Amygdala (tissue), 56 donors: ENCODE measurements around the gene GADL1.

ENCODE experiments used
- DNase-seq, 56 donors: peaks; one replicate each; lab custom pipeline; 2025; lab: John Stamatoyannopoulos, UW

GADL1 gene

DNA sequence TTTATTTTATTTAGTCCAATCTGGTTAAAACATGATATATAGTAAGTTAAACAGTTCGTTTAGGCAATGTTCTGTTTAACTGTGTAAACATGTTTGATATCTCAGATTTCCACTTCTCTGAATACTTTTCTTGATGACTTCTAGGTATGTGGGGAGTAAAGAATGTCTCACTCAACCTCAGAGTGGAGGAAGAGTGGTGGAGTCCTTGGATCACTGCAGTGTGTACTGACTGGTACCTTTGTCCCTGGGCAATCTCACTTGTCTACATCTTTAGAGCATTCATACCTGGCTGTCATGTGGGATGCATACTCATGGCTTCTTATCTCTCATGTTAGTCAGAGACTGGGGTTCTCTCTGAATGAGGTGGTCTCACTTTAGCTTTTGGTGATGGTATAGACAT is 15.6 kb downstream of the GADL1 start:
- no peak for DNase-seq

DNA sequence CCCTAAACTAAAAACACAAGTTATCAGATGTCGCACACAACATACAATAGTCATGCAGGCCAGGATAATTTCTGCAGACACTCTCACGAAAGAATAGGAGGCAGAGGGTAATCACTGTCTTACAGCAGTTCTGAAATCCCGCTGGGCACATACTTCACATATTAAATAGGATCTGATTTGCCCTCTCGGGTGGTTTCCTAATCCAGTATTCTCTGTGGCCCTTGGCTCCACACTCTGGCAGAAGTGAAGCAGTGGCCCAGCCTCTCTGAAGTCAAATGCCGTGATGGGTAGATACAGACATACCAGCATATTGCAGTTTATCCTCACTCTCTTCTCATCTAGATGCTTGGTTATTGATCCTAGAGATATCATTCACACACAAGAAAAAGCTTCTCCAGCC is 19.0 kb downstream of the GADL1 start:
- no peak for DNase-seq

DNA sequence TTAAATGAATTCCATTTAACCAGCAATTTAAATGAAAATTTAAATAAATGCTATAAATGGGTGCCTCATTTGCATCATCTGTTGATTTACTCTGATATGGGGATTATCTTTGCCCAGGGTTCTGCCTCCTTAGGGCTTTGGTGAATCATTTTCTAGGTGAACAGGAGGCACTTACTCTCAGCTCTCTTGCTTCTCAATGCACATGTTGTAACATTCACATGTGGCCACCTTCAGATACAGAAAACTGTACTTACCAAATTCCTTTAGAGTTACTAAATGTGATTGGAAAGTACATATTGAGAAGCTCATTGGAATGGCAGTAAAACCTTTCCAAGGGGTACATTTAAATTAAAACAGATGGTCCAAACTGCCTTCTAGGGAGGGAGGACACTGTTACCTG is 20.8 kb downstream of the GADL1 start:
- no peak for DNase-seq

DNA sequence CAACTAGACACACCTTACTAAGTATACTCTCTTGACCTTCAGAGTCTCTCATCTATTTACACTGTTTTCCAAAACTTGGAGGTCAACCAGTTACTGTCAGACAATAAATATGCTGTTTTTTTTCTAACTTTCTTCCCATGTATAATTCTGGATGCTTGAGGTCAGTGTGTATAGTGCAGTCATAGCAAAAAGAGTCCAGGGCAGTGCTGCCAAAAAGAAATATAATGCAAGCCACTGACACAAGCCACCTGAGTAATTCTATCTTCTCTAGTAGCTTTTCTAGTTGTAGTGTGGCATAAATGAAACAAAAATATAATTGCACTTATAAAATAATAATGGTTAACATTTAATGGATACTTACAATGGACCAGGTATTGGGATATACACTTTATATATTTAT is 21.6 kb downstream of the GADL1 start:
- no peak for DNase-seq

DNA sequence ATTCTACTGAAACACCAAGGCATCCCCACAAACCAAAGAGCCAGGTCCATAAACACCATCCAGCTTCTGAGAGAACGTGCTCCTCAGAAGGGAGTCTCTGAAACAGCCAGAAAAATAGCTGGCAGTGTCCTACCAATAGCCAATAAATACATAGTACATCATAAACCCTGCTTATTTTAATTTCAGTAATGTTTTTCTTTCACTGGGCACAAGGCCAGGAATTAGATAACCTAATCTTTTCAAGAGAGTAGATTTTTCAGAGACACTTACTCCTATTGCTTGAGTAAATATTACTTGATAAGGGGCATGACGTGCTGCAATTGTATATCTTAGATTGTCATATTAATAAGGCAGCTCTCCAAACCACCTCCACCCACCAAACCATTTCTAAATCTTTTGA is 22.7 kb downstream of the GADL1 start:
- DNase-seq: no peak

DNA sequence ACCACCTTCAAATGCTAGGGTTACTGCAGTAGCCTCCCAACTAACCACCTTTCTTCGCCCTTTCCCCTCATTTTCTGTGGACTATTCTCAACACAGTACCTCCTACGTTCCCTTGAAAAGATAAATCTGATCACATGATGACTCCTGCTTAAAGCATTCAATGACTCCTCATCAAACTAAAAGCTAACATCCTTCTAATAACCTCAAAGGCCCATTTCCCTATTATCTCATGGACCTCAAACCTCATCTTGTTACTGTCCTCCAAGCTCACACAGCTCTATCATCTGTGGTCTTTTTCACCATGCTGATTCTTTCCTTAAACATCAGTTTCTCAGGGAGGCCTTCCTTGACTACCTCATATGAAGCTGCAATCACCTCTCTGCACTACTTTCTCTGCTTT is 29.6 kb downstream of the GADL1 start:
- no peak for DNase-seq

DNA sequence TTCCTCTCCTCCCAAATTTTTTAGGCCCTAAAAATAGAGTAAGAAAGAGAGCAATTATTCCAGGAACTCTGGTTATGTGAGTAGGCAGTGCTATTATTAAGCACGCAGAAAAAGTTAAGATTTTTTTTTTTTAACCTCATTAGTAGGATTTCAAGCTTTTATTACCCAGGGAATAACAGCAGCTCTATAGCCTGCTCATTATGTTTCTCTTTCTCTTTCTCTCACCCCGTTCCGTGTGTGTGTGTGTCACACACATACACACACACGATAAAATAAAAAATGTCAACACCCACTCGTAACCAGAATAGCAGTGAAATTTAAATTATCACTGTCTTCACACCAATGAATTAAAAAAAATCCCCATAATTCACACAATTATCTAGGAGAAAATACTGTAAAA is 30.3 kb downstream of the GADL1 start:
- DNase-seq: no peak

DNA sequence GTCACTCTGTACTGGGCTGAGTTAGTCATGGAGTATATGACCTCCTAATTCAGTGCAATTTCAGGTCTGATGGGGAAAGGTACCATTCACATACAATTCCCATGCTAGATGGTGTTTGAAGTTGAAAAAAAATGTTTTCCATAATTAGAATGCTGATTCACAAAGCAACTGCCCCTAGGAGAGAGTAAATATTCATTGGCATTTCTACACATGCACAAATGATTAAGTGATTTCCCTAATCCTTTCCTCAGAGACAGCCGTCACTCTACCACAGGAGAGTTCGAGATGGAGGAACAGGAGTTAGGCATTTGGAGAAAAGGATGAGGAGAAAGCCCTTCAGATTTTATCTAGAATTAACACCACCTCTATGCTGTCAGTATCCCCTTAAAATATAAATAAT is 32.5 kb downstream of the GADL1 start:
- no peak for DNase-seq

DNA sequence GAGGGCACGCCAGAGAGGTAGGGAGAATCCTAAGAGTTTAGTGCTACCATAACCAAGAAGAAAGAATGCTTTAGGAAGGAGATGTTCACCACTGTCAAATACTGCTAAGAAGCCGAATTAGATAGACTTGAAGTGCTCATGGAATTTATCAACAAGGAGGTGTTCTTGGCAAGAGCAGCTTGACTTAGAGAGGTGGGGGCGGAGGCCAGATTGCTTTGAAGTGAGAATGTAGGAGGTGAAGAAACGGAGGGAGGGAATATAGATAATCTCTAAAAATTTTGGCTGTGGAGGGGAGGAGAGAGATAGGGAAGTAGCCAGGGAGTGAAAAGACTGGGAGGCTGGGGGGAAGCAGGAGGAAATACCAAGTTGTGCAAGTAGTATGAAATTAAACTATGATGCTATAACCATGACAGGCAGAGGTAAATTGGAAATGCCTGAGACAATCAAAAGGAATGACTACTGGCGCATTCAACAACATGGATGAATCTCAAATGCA is 35.5 kb downstream of the GADL1 start:
- peak in 24 of 56 donors; percentile 0 to 71 (median 12) for DNase-seq

DNA sequence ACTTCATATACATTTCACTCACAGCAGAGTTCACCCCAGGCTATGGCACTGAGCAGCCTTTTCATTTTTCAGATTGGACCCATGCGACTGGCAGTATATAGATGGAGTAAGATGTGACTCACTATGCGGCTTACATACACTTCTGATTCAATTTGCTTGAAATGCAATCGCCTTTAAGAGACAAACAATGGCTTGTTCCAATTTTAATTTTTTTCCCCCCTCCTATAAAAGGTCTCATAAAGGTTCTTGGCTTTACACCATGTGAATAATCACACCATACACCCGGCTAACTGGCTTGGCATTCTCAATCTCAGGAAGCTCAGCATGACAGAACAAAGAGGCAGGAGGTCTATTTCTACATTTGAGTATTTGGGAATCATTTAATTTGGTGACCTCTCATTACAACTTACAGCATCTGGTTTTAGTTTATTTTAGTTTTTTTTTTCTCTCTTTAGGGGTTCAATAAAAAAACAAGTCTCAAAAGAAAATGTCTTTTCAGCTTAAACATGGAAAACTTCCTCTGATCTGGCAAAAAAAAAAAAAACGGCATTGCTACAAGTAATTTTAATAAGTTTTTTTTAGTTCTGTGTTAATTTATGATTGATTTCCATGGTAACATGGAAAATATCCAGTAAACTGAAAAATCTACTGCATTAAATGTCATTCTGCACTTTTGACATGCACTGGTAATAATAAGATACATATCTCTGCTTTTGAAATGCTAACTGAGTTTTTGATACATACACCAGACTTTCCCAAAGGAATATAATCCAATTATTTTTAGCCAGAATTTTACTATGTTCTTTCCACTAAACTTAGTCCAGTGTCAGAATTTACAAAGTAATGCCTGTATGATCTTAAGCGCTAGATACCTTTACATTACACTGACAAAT is 38.8 kb downstream of the GADL1 start:
- no peak for DNase-seq

DNA sequence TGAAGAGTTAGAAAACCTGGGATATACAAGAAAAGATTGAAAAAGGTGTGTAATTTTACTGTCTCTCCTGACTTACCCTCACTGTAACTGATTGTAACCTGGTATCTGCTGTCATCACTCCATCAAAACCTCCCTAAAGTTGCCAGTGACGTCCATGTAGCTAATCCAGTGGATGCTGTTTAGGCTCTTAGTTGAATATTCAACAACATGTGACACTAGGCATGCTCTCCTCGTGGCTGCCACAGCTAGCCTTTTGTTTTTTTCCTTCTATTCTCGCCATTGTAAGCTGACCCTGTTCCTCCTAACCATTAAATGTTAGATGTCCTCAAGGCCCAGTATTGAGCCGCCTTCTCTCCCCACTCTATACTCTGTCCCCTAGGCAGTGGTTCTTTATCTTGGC is 41.6 kb downstream of the GADL1 start:
- DNase-seq: no peak

DNA sequence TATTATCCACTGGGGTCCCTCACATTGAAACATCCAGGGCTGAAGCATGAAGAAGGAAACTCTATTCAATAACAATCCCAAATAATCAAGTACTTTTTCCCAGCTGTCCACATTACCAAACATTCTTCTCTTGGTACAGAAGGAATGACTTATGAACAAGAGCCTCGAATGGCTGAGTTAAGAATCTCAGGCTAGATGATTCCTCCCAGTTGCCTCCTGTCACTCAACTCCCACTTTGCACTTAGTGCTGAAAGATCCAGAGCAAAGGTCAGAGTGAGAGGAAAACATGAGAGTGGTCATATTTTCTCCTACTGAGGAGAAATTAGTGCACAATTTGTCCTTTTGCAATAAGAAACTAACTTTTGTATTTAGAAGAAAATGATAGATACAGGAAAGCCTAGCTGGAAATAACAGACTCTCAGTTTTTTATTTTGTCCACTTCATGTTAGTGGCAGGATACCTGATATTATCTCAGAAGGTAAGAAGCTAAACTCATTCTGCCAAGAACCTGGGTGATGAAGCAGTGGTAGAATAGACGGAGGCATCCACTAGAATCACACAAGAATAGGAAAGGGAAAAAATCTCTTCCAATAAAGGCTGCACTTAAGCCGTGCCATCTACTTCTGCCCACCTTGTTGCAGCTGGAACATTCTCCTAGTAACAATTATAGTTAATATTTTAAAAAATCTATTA is 46.2 kb downstream of the GADL1 start:
- no peak for DNase-seq

DNA sequence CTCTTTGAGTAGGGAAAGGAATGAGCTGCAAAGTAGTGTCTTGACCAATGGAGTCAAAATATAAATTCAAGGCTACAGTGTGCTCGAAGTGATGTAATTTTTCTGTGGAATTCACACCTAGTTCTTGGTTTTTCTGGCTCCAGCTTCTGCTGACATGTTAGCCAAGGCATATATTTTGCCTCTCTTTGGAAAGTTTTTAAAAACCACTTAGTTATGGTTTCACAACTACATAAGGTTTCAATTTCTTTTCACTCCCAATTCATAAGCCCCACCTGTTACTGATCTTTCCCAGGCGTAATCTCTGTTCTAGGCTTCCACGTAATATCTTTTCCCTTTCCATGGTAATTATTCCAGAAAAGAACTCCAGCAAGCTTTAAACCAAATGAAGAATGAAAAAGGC is 46.9 kb downstream of the GADL1 start:
- DNase-seq: no peak

DNA sequence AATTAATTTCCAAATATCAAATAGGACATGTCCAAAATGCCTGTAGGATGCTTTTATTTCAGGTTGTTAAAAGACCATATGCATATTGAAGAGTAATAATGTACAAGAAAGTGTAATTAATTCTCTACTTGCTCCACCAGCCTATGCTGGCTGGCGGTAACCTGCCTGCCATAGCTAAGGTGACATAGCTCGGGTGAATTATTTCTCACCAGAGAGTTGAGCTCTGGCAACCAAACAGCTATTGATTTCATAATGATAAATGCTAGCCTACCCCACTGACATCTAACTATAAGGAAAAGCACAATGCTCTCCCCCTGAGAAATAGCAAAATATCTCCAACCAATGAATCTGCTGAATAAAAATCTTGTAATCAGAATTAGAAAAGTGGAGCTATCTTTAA is 48.9 kb downstream of the GADL1 start:
- DNase-seq: no peak

DNA sequence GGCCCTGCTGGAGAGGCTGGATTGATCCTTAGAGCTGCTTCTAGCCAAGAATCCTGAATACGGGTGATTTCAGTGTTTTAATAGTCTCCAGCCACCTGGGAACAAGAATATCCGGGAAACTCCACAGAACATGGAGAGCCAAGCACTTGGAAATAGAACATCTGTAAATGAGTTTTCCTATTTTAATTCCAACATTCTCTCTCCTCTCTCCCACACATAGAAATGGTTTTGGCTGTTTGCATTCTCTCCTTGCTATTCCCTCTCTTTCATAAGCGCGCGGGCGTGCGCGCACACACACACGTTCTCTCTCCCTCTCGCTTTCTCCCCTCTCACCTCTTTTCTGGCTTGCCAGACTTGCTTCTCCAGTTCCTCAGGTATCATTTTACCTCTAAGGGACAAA is 50.6 kb downstream of the GADL1 start:
- peak in 2 of 56 donors; percentile 1 to 4 for DNase-seq

DNA sequence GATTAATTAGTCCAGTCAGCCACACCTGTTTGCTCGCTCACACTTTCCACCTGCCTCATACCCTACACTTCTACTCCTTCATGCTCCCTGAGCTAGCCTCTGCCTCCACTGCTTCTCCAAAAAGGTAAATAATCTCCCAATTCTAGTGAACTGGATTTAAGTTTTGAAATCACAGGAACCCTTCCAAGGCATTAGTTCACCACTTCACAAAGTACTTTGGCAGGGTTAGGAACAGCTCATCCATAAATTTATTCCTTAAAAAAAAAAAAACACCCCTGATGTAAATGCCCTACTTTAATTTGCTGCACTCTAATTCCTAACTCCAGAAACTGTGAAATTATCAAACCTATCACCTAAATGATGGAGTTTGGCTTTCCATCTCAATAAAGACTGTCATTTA is 58.3 kb downstream of the GADL1 start:
- no peak for DNase-seq

DNA sequence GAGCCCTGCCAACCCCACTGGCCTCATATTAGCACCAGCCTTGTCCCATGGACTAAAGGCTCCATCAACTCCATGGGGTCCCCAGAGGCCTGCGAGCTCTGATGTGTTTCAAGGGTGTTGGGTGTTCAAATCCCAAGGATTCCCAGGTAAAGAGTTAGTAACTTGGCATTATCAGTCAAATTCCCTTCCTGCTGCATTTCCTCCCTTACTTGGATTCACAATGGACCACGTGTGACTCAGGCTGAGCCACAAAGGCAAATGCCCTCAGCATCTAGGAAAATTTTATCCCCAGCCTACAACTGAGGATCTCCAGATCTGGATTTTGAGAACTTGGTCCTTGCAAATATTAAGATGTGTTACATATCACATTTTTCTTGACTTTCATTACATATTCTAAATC is 58.8 kb downstream of the GADL1 start:
- DNase-seq: no peak

DNA sequence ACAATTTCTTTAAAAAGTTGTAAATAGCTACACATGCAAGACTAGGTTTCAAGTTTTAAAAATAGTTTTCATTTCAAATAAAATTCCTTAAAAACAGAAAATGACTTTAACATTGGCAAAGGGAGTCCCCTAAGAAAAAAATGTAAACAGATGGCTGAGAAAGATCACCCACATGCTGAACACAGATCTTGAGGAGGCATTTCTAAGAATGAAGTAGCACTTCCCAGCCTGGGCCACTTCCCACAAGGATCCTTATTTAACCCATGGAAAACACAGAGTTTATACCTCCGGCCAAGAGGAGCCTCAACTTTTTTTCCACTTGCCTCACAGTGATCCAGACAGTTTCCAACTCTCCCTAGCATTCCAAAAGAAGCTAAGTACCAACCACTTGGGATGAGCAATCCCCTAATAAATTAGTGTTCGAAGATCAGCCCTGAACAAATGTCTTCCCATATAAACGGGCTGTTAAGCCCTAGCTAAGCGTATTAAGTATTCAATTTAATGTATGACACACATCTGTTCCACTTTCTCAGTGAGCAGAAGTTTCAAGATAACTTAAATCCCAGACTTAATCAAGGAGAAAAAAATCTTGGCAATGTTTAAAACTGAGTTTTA is 61.4 kb downstream of the GADL1 start:
- no peak for DNase-seq

DNA sequence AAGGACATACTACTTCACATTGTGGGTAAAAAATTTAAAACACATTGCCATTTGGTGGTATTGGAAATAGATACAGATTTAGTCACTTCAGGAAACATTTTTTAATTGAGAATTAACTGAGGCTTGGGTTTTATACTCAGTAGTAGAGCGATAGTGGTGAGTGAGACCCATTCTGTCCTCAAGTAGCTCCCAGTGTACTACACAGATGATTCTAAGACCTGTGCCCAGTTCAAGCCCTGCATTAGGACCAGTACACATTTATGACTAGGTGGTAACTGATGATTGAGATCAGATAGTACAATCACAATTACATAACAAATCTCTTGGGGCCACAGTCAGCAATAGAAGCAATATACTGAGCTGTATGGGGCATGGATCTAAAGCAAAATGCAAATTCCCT is 67.4 kb downstream of the GADL1 start:
- no peak for DNase-seq

DNA sequence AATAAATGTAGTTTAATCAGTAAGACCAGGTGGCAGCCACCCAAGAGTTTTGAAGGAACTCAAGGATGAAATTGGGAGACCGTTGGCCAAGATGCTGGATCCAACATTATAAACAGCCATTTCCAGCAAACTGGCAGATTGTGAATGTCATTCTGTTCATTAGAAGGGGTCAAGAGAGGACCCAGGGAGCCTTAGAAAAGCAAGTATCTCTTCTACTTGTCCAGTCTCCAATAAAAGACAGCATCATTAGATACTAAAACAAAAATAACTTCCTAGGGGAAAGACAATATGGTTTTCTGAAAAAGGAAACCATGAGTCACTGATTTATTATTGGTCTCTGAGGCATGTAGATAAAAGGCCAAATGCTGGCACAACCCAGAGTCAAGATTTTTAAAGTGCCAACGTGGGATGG is 67.9 kb downstream of the GADL1 start:
- DNase-seq: peak in 1 of 56 donors; percentile 2

DNA sequence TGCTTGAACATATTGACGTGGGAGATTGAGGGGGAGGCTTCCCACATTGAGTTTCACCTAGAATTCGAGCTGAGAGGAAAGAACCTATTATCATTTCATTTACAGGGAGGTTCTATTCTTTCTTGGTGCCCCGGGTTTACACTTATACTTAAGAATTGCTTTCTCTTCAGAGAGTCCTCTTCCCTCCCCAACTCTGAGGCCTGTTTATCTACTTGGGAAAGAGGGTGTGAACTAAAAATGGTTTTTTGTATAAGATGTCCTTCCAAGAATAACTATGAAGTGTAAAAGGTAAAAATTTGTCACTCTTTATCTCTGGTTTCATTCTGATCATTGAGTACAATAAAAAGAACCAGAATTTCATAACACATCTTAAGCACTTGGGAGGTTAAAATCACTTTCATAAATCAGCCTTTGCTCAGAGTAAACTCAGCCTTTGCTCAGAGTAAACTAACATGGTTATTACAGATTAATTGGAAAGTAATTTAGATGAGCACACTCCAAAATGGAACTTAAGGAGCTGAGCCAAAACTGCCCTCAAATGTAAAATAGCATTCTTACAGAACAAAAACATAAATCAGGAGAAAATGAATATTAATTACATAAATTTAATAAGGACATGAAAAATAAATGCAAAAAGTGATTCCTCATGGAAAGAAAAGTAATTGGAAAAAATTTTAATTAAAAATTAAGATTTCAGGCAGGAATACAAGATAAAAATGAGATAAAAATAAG is 75.2 kb downstream of the GADL1 start:
- no peak for DNase-seq
